GM23248 (cell line): ENCODE results near the gene C2CD2. TPM values are rescaled to one million over a fixed set of nuclear protein-coding genes. Genes with fewer than 3 reads are reported as not detected.

ENCODE experiments used
- DNase-seq: peaks from one replicate; pipeline ENCODE4 v3.0.0-alpha.2; 2015
- H2AFZ ChIP-seq: fragments of 200-600 bp; sonication (generic); 2 replicates; pipeline ENCODE4 v1.6.1; 2016; ENCODE audit warnings: antibody characterized with exemption
- H3F3A ChIP-seq: fragments of 200-600 bp; sonication (generic); 2 replicates; pipeline ENCODE4 v1.6.1; 2016; ENCODE audit warnings: mild to moderate bottlenecking, antibody characterized with exemption, mixed run types; ENCODE audit not compliant: insufficient read depth
- H3K27ac ChIP-seq: fragments of 200-600 bp; sonication (generic); 2 replicates; pipeline ENCODE4 v1.5.1; 2016; ENCODE audit warnings: mild to moderate bottlenecking
- H3K27me3 ChIP-seq: fragments of 200-600 bp; sonication (generic); replicated peaks from 2 replicates; pipeline ENCODE4 v1.6.1; 2016; ENCODE audit warnings: mild to moderate bottlenecking; ENCODE audit not compliant: insufficient read depth
- H3K36me3 ChIP-seq: fragments of 200-600 bp; sonication (generic); 2 replicates; pipeline ENCODE4 v1.6.1; 2016; ENCODE audit warnings: low read depth, mild to moderate bottlenecking
- H3K4me1 ChIP-seq: fragments of 200-600 bp; sonication (generic); 2 replicates; pipeline ENCODE4 v1.6.1; 2016; ENCODE audit warnings: mild to moderate bottlenecking; ENCODE audit not compliant: insufficient read depth
- H3K4me2 ChIP-seq: fragments of 200-600 bp; sonication (generic); one replicate; pipeline ENCODE4 v1.6.1; 2016; ENCODE audit warnings: mild to moderate bottlenecking; ENCODE audit not compliant: unreplicated experiment
- H3K4me3 ChIP-seq: fragments of 200-600 bp; sonication (generic); 2 replicates; pipeline ENCODE4 v1.5.1; 2016; ENCODE audit warnings: mild to moderate bottlenecking
- H3K79me2 ChIP-seq: fragments of 200-600 bp; sonication (generic); 2 replicates; pipeline ENCODE4 v1.6.1; 2016; ENCODE audit warnings: mild to moderate bottlenecking; ENCODE audit not compliant: insufficient read depth
- H3K9ac ChIP-seq: fragments of 200-600 bp; sonication (generic); 2 replicates; pipeline ENCODE4 v1.6.1; 2016; ENCODE audit warnings: mild to moderate bottlenecking
- H3K9me2 ChIP-seq: fragments of 200-600 bp; sonication (generic); 2 replicates; pipeline ENCODE4 v1.6.1; 2016; ENCODE audit warnings: mixed run types, mild to moderate bottlenecking, moderate library complexity; ENCODE audit not compliant: insufficient read depth
- H3K9me3 ChIP-seq: fragments of 200-600 bp; sonication (generic); one replicate; pipeline ENCODE4 v1.6.1; 2017; ENCODE audit warnings: low read depth
- H4K20me1 ChIP-seq: fragments of 200-600 bp; sonication (generic); 2 replicates; pipeline ENCODE4 v1.6.0; 2016; ENCODE audit not compliant: insufficient read depth
- EZH2 ChIP-seq: fragments of 200-600 bp; sonication (generic); IDR thresholded peaks from 2 replicates; pipeline ENCODE4 v1.6.1; 2018; ENCODE audit warnings: antibody characterized with exemption, mild to moderate bottlenecking; ENCODE audit not compliant: insufficient read depth, poor library complexity, severe bottlenecking
- EZH2phosphoT487 ChIP-seq: fragments of 200-600 bp; sonication (generic); IDR thresholded peaks from 2 replicates; pipeline ENCODE4 v1.6.1; 2018; ENCODE audit warnings: antibody characterized with exemption, moderate library complexity, mild to moderate bottlenecking, low read depth; ENCODE audit not compliant: insufficient read depth
- WGBS, 2 experiments: methylation state at CpG; one replicate each; pipeline ENCODE4 v1.1.6; 2015 to 2017; ENCODE audit warnings: low lambda C conversion rate in 2 of 2, low coverage in 1 of 2; ENCODE audit errors: missing lambda C conversion rate in 2 of 2; 5-methylcytosine and 5-hydroxymethylcytosine counted together
- in situ Hi-C: fragments of 300-500 bp; cut with MboI; formaldehyde crosslinking; loops from 2 replicates; pipeline ENCODE4 v1.15.0; 2020
- polyA plus RNA-seq: library from polyadenylated mRNA; unstranded; fragments of >200 nt; fragmentation: Nextera tagmentation; extraction: Ambion mirVana; gene quantifications from 2 replicates; pipeline ENCODE4 v1.2.1, GENCODE V29; 2016
- total RNA-seq: library from RNA; depleted of rRNA; stranded (reverse); fragments of >200 nt; shearing (Covaris generic); gene quantifications from 2 replicates; pipeline ENCODE4 v1.2.3, GENCODE V29; 2014

C2CD2 gene
- total and polyA plus RNA-seq, 2 experiments from 2014 or later: 7.6 to 12.2 TPM

- H3K9ac ChIP-seq: peak overlapping the region; percentile 64; the same call in 1 of the 2 replicates
- H3K4me2 ChIP-seq: no peak overlapping the region
- H4K20me1 ChIP-seq: no peaks in the 10 kb centered on the region
- no peak for DNase-seq
- H3K9me2 ChIP-seq: no peaks in the 10 kb centered on the region
- no peak overlapping the region for H3K4me3 ChIP-seq
- peaks cover 34% of the 10 kb centered on the region for H3K79me2 ChIP-seq
- no peaks in the 10 kb centered on the region for H3K9me3 ChIP-seq
- H3K27me3 ChIP-seq: no peaks in the 10 kb centered on the region
- WGBS, 2 experiments: 92 to 93% methylated on average over 19 to 20 of the region's 20 CpGs
- in situ Hi-C loops: no loop called here
- no peak overlapping the region for H2AFZ ChIP-seq
- H3K4me1 ChIP-seq: peaks cover 38% of the 10 kb centered on the region
- H3F3A ChIP-seq: peaks cover 35% of the 10 kb centered on the region
- no peaks in the 10 kb centered on the region for H3K36me3 ChIP-seq
- TF ChIP-seq EZH2phosphoT487: no peak
- no peak for TF ChIP-seq EZH2
- H3K27ac ChIP-seq: no peak overlapping the region
These were observed 1.1 kb upstream of the C2CD2 start for GRCh38 chr21:41954654-41955499.

GRCh38 chr21:41953249-41953830, 478 bp downstream of the C2CD2 start:
- Histone ChIP-seq H3K9me2 (no peaks in the 10 kb centered on the region), H3K9ac (peak overlapping the region; percentile 86), H3K4me3 (peak overlapping the region; percentile 79), H3K9me3 (no peaks in the 10 kb centered on the region), H3K4me1 (peaks cover 37% of the 10 kb centered on the region), H3F3A (peaks cover 38% of the 10 kb centered on the region), H2AFZ (peak overlapping the region; percentile 61), H3K27ac (no peak overlapping the region), H3K4me2 (peak overlapping the region; percentile 75), H3K27me3 (no peaks in the 10 kb centered on the region), H3K79me2 (peaks cover 49% of the 10 kb centered on the region), H4K20me1 (no peaks in the 10 kb centered on the region), H3K36me3 (no peaks in the 10 kb centered on the region)
- in situ Hi-C loops: no loop called here
- no peak for TF ChIP-seq EZH2
- TF ChIP-seq EZH2phosphoT487: no peak
- peak; percentile 65 for DNase-seq
- WGBS, 2 experiments: 9 to 11% methylated on average over 26 to 42 of the region's 67 CpGs

GRCh38 chr21:41952568-41953248, 1.1 kb downstream of the C2CD2 start:
- no peaks in the 10 kb centered on the region for H3K27me3 ChIP-seq
- H2AFZ ChIP-seq: peak overlapping the region; percentile 61
- no peaks in the 10 kb centered on the region for H4K20me1 ChIP-seq
- in situ Hi-C loops: no loop called here
- H3F3A ChIP-seq: peaks cover 36% of the 10 kb centered on the region
- peak overlapping the region; percentile 86 for H3K9ac ChIP-seq
- TF ChIP-seq EZH2phosphoT487: no peak
- no peak for TF ChIP-seq EZH2
- peaks cover 37% of the 10 kb centered on the region for H3K4me1 ChIP-seq
- no peaks in the 10 kb centered on the region for H3K9me3 ChIP-seq
- no peak overlapping the region for H3K27ac ChIP-seq
- H3K36me3 ChIP-seq: no peaks in the 10 kb centered on the region
- peak overlapping the region; percentile 79 for H3K4me3 ChIP-seq
- peaks cover 52% of the 10 kb centered on the region for H3K79me2 ChIP-seq
- H3K9me2 ChIP-seq: no peaks in the 10 kb centered on the region
- WGBS, 2 experiments: 89 to 94% methylated on average over 30 of the region's 30 CpGs
- no peak for DNase-seq
- H3K4me2 ChIP-seq: peak overlapping the region; percentile 75

GRCh38 chr21:41951876-41952567, 1.8 kb downstream of the C2CD2 start:
- H3K27me3 ChIP-seq: no peaks in the 10 kb centered on the region
- peaks cover 37% of the 10 kb centered on the region for H3K4me1 ChIP-seq
- peaks cover 34% of the 10 kb centered on the region for H3F3A ChIP-seq
- peak overlapping the region; percentile 75 for H3K4me2 ChIP-seq
- no peak overlapping the region for H3K9ac ChIP-seq
- in situ Hi-C loops: no loop called here
- no peak for DNase-seq
- no peaks in the 10 kb centered on the region for H3K9me2 ChIP-seq
- no peak overlapping the region for H2AFZ ChIP-seq
- H3K4me3 ChIP-seq: peak overlapping the region; percentile 79; the same call in 1 of the 2 replicates
- H3K27ac ChIP-seq: no peak overlapping the region
- no peaks in the 10 kb centered on the region for H4K20me1 ChIP-seq
- peaks cover 59% of the 10 kb centered on the region for H3K79me2 ChIP-seq
- 93 to 96% methylated on average over 5 of the region's 5 CpGs for WGBS, 2 experiments
- TF ChIP-seq EZH2phosphoT487 (no peak), EZH2 (no peak)
- no peaks in the 10 kb centered on the region for H3K9me3 ChIP-seq
- no peaks in the 10 kb centered on the region for H3K36me3 ChIP-seq
